Esophagus (tissue), 2 donors: Measurements from ENCODE around the gene MRPL30. TPM values are rescaled to one million over a fixed set of nuclear protein-coding genes. Genes with fewer than 3 reads are reported as not detected.
"Not testable (repeated sequence)": the region's sequence is repeated elsewhere in the genome, so short reads cannot be mapped to it uniquely, and the experiment has no call there.

ENCODE experiments used
- H3K27ac ChIP-seq, 2 donors: one replicate each; pipeline ENCODE4 v1.5.1; 2013; ENCODE audit warnings: low read depth in 2 of 2, mild to moderate bottlenecking in 2 of 2, inconsistent platforms in 1 of 2, low read length in 1 of 2, moderate library complexity in 1 of 2
- H3K27me3 ChIP-seq, 2 donors: one replicate each; pipeline ENCODE4 v1.6.1; 2013; ENCODE audit warnings: low read length in 2 of 2, control low read depth in 1 of 2, mild to moderate bottlenecking in 1 of 2; ENCODE audit not compliant: insufficient read depth in 2 of 2, control insufficient read depth in 1 of 2
- H3K36me3 ChIP-seq, 2 donors: one replicate each; pipeline ENCODE4 v1.6.1; 2013; ENCODE audit warnings: low read length in 1 of 2; ENCODE audit not compliant: control insufficient read depth in 2 of 2, insufficient read depth in 2 of 2
- H3K4me1 ChIP-seq, 2 donors: one replicate each; pipeline ENCODE4 v1.6.1; 2013; ENCODE audit warnings: low read length in 1 of 2; ENCODE audit not compliant: control insufficient read depth in 2 of 2, insufficient read depth in 2 of 2
- H3K4me3 ChIP-seq, 2 donors: one replicate each; pipeline ENCODE4 v1.5.1; 2013; ENCODE audit warnings: low read length in 2 of 2, mild to moderate bottlenecking in 2 of 2, low read depth in 1 of 2, moderate library complexity in 1 of 2
- H3K9me3 ChIP-seq, 2 donors: one replicate each; pipeline ENCODE4 v1.6.1; 2013; ENCODE audit warnings: mild to moderate bottlenecking in 2 of 2, low read depth in 1 of 2, low read length in 1 of 2, moderate library complexity in 1 of 2; ENCODE audit not compliant: control insufficient read depth in 2 of 2, insufficient read depth in 1 of 2
- WGBS, 2 donors: extraction: QIAGEN DNeasy Blood & Tissue Kit; methylation state at CpG; one replicate each; pipeline ENCODE4 v1.1.7; 2013; 5-methylcytosine and 5-hydroxymethylcytosine counted together
- polyA plus RNA-seq, 2 donors: library from polyadenylated mRNA; stranded (reverse); fragments of 200-250 nt; gene quantifications; one replicate each; pipeline ENCODE4 v1.2.3, GENCODE V29; 2013
- donor health status: healthy with polysubstance abuse.
- donor health status: Bipolar disorder and iron deficiency.

The MRPL30 gene
- polyA plus RNA-seq, 2 donors = 20.4 to 21.8 TPM

GRCh38 chr2:99205491-99205890 is 24.5 kb downstream of the MRPL30 start:
- Histone ChIP-seq H3K27ac (no peak overlapping the region), H3K27me3 (no peaks in the 10 kb centered on the region), H3K36me3 (no peaks in the 10 kb centered on the region), H3K4me1 (no peaks in the 10 kb centered on the region), H3K4me3 (no peak overlapping the region), H3K9me3 (no peaks in the 10 kb centered on the region)
- 75 to 78% methylated on average over 5 of the region's 5 CpGs for WGBS, 2 donors

DNA sequence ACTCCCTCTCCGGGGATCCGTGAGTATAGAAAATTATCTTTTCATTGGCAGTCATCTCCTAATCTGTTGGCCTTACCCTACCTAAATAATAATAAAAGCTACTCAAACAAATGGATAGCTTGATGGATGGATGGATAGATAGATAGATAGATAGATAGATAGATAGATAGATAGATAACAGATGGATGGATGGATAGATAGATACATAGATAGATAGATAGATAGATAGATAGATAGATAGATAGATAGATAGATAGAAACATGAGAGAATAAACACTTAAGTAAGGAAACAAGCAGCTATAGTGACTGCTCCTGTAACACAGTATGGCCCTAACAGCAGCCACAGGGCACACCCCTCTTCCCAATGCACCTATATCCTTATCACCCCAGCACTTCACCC is 35.1 kb downstream of the MRPL30 start:
- H3K4me3 ChIP-seq = no peak overlapping the region
- H3K4me1 ChIP-seq = no peaks in the 10 kb centered on the region
- 88 to 95% methylated on average over 2 of the region's 2 CpGs for WGBS, 2 donors
- H3K27me3 ChIP-seq = no peaks in the 10 kb centered on the region
- no peaks in the 10 kb centered on the region for H3K9me3 ChIP-seq
- no peak overlapping the region for H3K27ac ChIP-seq
- no peaks in the 10 kb centered on the region for H3K36me3 ChIP-seq

- no peaks in the 10 kb centered on the region for H3K27me3 ChIP-seq
- 77 to 82% methylated on average over 4 of the region's 4 CpGs for WGBS, 2 donors
- no peaks in the 10 kb centered on the region for H3K4me1 ChIP-seq
- H3K4me3 ChIP-seq = no peak overlapping the region
- no peaks in the 10 kb centered on the region for H3K36me3 ChIP-seq
- no peak overlapping the region for H3K27ac ChIP-seq
- no peaks in the 10 kb centered on the region for H3K9me3 ChIP-seq
Observed at GRCh38 chr2:99217929-99218501, 37.0 kb downstream of the MRPL30 start.

- not testable (repeated sequence) for H3K36me3 ChIP-seq, H3K4me1 ChIP-seq, H3K27me3 ChIP-seq, H3K9me3 ChIP-seq, H3K27ac ChIP-seq, H3K4me3 ChIP-seq
Observed at GRCh38 chr2:99233177-99233576, 52.2 kb downstream of the MRPL30 start.

GRCh38 chr2:99238599-99238998 is 57.6 kb downstream of the MRPL30 start:
- Histone ChIP-seq H3K9me3 (no peaks in the 10 kb centered on the region), H3K27me3 (no peaks in the 10 kb centered on the region), H3K27ac (no peak overlapping the region), H3K36me3 (no peaks in the 10 kb centered on the region), H3K4me3 (no peak overlapping the region), H3K4me1 (no peaks in the 10 kb centered on the region)
- WGBS, 2 donors = 93 to 94% methylated on average over 6 of the region's 6 CpGs

DNA sequence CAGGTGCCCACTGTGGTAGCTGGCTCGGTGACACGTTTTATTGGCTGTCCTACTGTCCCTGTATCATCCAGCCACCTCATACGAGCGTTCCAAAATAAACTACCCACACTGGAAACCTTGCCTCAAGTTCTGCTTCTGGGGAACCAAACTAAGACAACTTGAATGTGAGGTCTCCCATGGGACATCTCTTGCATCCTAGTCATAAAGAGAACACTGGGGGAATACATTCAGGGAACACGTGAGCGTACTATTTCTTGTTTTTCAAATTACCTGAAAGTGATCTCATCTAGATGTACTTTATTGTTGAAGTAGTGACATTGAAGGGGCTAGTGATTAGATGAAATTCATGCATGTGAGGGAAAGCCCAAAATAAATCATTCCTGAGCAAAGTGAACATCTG is 59.4 kb downstream of the MRPL30 start:
- Histone ChIP-seq H3K4me1 (no peaks in the 10 kb centered on the region), H3K27ac (no peak overlapping the region), H3K36me3 (no peaks in the 10 kb centered on the region), H3K4me3 (no peak overlapping the region), H3K9me3 (no peaks in the 10 kb centered on the region), H3K27me3 (no peaks in the 10 kb centered on the region)
- 89 to 92% methylated on average over 6 of the region's 6 CpGs for WGBS, 2 donors

DNA sequence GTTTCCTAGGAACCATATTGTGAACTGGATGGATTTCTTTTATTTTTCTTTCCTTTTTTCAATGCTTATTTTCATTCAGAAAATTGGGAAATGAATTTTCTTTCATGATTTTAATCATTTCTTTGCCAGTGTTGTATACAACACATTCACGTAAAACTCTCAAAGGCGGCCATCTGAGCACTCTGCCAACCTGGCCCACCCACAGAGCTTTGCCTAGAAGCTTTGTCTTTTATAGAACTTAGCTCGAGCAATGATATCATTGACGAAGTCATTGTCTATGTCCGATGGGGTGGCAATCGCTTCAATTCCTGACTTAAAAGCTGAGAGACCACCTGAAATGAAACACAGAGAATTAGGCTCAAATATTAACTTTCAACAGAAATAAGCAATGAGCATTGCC is 61.2 kb downstream of the MRPL30 start:
- Histone ChIP-seq H3K4me3 (no peak overlapping the region), H3K27ac (no peak overlapping the region), H3K4me1 (no peaks in the 10 kb centered on the region), H3K27me3 (no peaks in the 10 kb centered on the region), H3K36me3 (peaks cover 0 to 2% of the 10 kb centered on the region in 2 donors), H3K9me3 (no peaks in the 10 kb centered on the region)
- 80 to 89% methylated on average over 6 of the region's 6 CpGs for WGBS, 2 donors

Other genes starting within 250 kb of the MRPL30 start
- gene CRACDL, start 245.0 kb upstream of the MRPL30 start, polyA plus RNA-seq = 10 to 100 TPM in 1 of 2 donors, 1 to 10 TPM in 1; 9.1 to 15.8 TPM
- gene C2orf15, start 39.5 kb upstream of the MRPL30 start, polyA plus RNA-seq = 1 to 10 TPM in 1 of 2 donors, under 1 TPM in 1; 0.63 to 1.1 TPM
- gene TSGA10, start 26.2 kb upstream of the MRPL30 start, polyA plus RNA-seq = 1 to 10 TPM; 1.7 to 3.2 TPM
- gene LIPT1, start 26.2 kb upstream of the MRPL30 start, polyA plus RNA-seq = 1 to 10 TPM; 4.6 to 7.0 TPM
- gene MITD1, start 126 bp upstream of the MRPL30 start, polyA plus RNA-seq = 10 to 100 TPM; 25.0 to 40.0 TPM
- not detected for gene LYG2, start 74.5 kb downstream of the MRPL30 start, polyA plus RNA-seq
- gene LYG1, start 120.0 kb downstream of the MRPL30 start, polyA plus RNA-seq = 1 to 10 TPM in 1 of 2 donors, under 1 TPM in 1; 0.34 to 3.1 TPM
- gene TXNDC9, start 155.1 kb downstream of the MRPL30 start, polyA plus RNA-seq = 10 to 100 TPM; 14.0 to 26.2 TPM
- gene EIF5B, start 156.2 kb downstream of the MRPL30 start, polyA plus RNA-seq = 10 to 100 TPM; 25.9 to 27.2 TPM